ENCODE results near the gene RCAN1. TPM values are rescaled to one million over a fixed set of nuclear protein-coding genes. Genes with fewer than 3 reads are reported as not detected.

RCAN1 gene
- total and polyA plus RNA-seq, 9 of the 15 experiments (the other 6 are each of a cell fraction or from before 2014, with no cell fraction given), result 4.4 to 16.5 (median 12.3) TPM

- no peak for TF ChIP-seq DMBX1 (CRISPR knock-in tag; IDR thresholded peaks at IDR 0.05; ENCODE audit: borderline replicate concordance)
- no peak for TF ChIP-seq RBM34 (IDR thresholded peaks at IDR 0.05; ENCODE audit: borderline replicate concordance, insufficient read depth, low read length)
- 0 out of 2 replicates have a peak, but pooled peaks have one; percentile 13 for TF ChIP-seq JUND (IDR thresholded peaks at IDR 0.05; ENCODE audit: borderline replicate concordance, low read depth, low read length)
- TF ChIP-seq JUND (tag; IDR thresholded peaks at IDR 0.05; ENCODE audit: borderline replicate concordance, low read depth, low read length), result no peak
- TF ChIP-seq TCFL5 (CRISPR knock-in tag; conservative IDR thresholded peaks at IDR 0.05), result no peak
- no peak for TF ChIP-seq RUNX1 (IDR thresholded peaks at IDR 0.05; ENCODE audit: low read depth)
- no peak for TF ChIP-seq XRCC4 (IDR thresholded peaks at IDR 0.05; ENCODE audit: extremely low read depth, insufficient read depth, insufficient read length)
- TF ChIP-seq CBX2 (IDR thresholded peaks at IDR 0.05; ENCODE audit: insufficient read depth, low read length, poor library complexity, severe bottlenecking), result no peak
- TF ChIP-seq ZNF165 (CRISPR knock-in tag; IDR thresholded peaks at IDR 0.05; ENCODE audit: borderline replicate concordance), result no peak
- TF ChIP-seq TOE1 (IDR thresholded peaks at IDR 0.05; ENCODE audit: borderline replicate concordance), result peak; percentile 29; the same call in 1 of the 2 replicates
- no peak for TF ChIP-seq TOE1 (CRISPR knock-in tag; IDR thresholded peaks at IDR 0.05; ENCODE audit: borderline replicate concordance, low read depth)
- no peak for TF ChIP-seq TAL1 (IDR thresholded peaks at IDR 0.05)
- no peak for TF ChIP-seq CHD1 (IDR thresholded peaks at IDR 0.05; ENCODE audit: low read length)
- no peak for TF ChIP-seq FOXO4 (CRISPR knock-in tag; IDR thresholded peaks at IDR 0.05)
- no peak for TF ChIP-seq ATF6 (CRISPR knock-in tag; IDR thresholded peaks at IDR 0.05)
- no peak for TF ChIP-seq CLOCK (CRISPR knock-in tag; IDR thresholded peaks at IDR 0.05; ENCODE audit: borderline replicate concordance)
- TF ChIP-seq CREB1 (IDR thresholded peaks at IDR 0.05), result no peak
- TF ChIP-seq CREB1 (CRISPR knock-in tag; IDR thresholded peaks at IDR 0.05), result 0 out of 2 replicates have a peak, but pooled peaks have one; percentile 16
- TF ChIP-seq ARID1B (IDR thresholded peaks at IDR 0.05), result peak; percentile 10; the same call in 1 of the 2 replicates
These were observed 3.4 kb downstream of the RCAN1 start (continued) for GRCh38 chr21:34611528-34611927.
